Activated CD8-positive, alpha-beta memory T cell treated with anti-CD3 and anti-CD28 coated beads, Interleukin-2, amount 10 ng/mL, durations not matched to agents 7 days and 5 days (primary cell): ENCODE data around the gene SLC66A2. TPM values are rescaled to one million over a fixed set of nuclear protein-coding genes. Genes with fewer than 3 reads are reported as not detected.
"Not testable (repeated sequence)": the region's sequence is repeated elsewhere in the genome, so short reads cannot be mapped to it uniquely, and the experiment has no call there.

Source experiments
- ATAC-seq: fragments of 150-1000 bp; cut with Tn5 transposase; one replicate; pipeline ENCODE4 v1.10.0; 2021; ENCODE audit warnings: moderate library complexity
- CTCF ChIA-PET: fragments of 350-600 bp; sonication (Branson Sonifier 250); formaldehyde crosslinking; loops from one replicate; lab custom pipeline; 2021; ENCODE audit warnings: antibody characterized with exemption; lab: Charles Lee
- DNase-seq: peaks from one replicate; pipeline ENCODE4 v3.0.0-alpha.2; 2020
- H3K27ac Mint-ChIP-seq: one replicate; pipeline ENCODE4 v1.8.0; 2021; ENCODE audit warnings: mild to moderate bottlenecking, mixed read lengths
- H3K27me3 Mint-ChIP-seq: one replicate; pipeline ENCODE4 v1.8.0; 2021; ENCODE audit warnings: mixed read lengths
- H3K36me3 Mint-ChIP-seq: one replicate; pipeline ENCODE4 v1.8.0; 2021; ENCODE audit warnings: mild to moderate bottlenecking, mixed read lengths
- H3K4me1 Mint-ChIP-seq: one replicate; pipeline ENCODE4 v1.8.0; 2021; ENCODE audit warnings: mixed read lengths
- H3K4me3 Mint-ChIP-seq: one replicate; pipeline ENCODE4 v1.8.0; 2021; ENCODE audit warnings: mild to moderate bottlenecking, moderate library complexity, mixed read lengths
- H3K9me3 Mint-ChIP-seq: one replicate; pipeline ENCODE4 v1.8.0; 2022; ENCODE audit warnings: low read depth, mixed read lengths
- total RNA-seq, 2 experiments: library from RNA; stranded (reverse); gene quantifications; one replicate each; pipeline ENCODE4 v1.2.3, GENCODE V29; 2021

SLC66A2 gene
- total RNA-seq, 2 experiments from 2014 or later: 23.4 TPM

GRCh38 chr18:79884294-79884962 is 67.0 kb downstream of the SLC66A2 start:
- Mint-ChIP-seq H3K36me3 (peaks cover 1% of the 10 kb centered on the region), H3K4me1 (no peaks in the 10 kb centered on the region), H3K27me3 (no peaks in the 10 kb centered on the region), H3K9me3 (peaks cover 1% of the 10 kb centered on the region), H3K4me3 (no peak overlapping the region), H3K27ac (no peak overlapping the region)
- CTCF ChIA-PET: no interaction called here
- ATAC-seq (no peak), DNase-seq (no peak)

GRCh38 chr18:79883461-79884293 is 67.8 kb downstream of the SLC66A2 start:
- Mint-ChIP-seq H3K27ac (no peak overlapping the region), H3K4me3 (no peak overlapping the region), H3K9me3 (peaks cover under 1% of the 10 kb centered on the region), H3K27me3 (no peaks in the 10 kb centered on the region), H3K4me1 (no peaks in the 10 kb centered on the region), H3K36me3 (no peaks in the 10 kb centered on the region)
- ATAC-seq (no peak), DNase-seq (peak; percentile 33)
- CTCF ChIA-PET: no interaction called here

- CTCF ChIA-PET: no interaction called here
- Mint-ChIP-seq H3K9me3 (peaks cover 3% of the 10 kb centered on the region), H3K36me3 (no peaks in the 10 kb centered on the region), H3K27ac (no peak overlapping the region), H3K4me3 (no peak overlapping the region), H3K4me1 (no peaks in the 10 kb centered on the region), H3K27me3 (no peaks in the 10 kb centered on the region)
- DNase-seq (no peak), ATAC-seq (no peak)
These were observed 68.8 kb downstream of the SLC66A2 start for GRCh38 chr18:79882522-79883241.

GRCh38 chr18:79881695-79882094 is 69.8 kb downstream of the SLC66A2 start:
- peaks cover 3% of the 10 kb centered on the region for H3K9me3 Mint-ChIP-seq
- ATAC-seq: no peak
- no peak overlapping the region for H3K27ac Mint-ChIP-seq
- CTCF ChIA-PET: no interaction called here
- no peaks in the 10 kb centered on the region for H3K36me3 Mint-ChIP-seq
- H3K27me3 Mint-ChIP-seq: no peaks in the 10 kb centered on the region
- no peak for DNase-seq
- no peak overlapping the region for H3K4me3 Mint-ChIP-seq
- no peaks in the 10 kb centered on the region for H3K4me1 Mint-ChIP-seq

- H3K36me3 Mint-ChIP-seq: no peaks in the 10 kb centered on the region
- H3K4me3 Mint-ChIP-seq: no peak overlapping the region
- ATAC-seq: no peak
- no peaks in the 10 kb centered on the region for H3K27me3 Mint-ChIP-seq
- DNase-seq: no peak
- H3K27ac Mint-ChIP-seq: no peak overlapping the region
- no peaks in the 10 kb centered on the region for H3K4me1 Mint-ChIP-seq
- CTCF ChIA-PET: no interaction called here
- H3K9me3 Mint-ChIP-seq: peaks cover 3% of the 10 kb centered on the region
These were observed 71.9 kb downstream of the SLC66A2 start for GRCh38 chr18:79879566-79879965.

GRCh38 chr18:79878741-79879378 is 72.6 kb downstream of the SLC66A2 start:
- Mint-ChIP-seq H3K36me3 (no peaks in the 10 kb centered on the region), H3K4me1 (no peaks in the 10 kb centered on the region), H3K9me3 (peaks cover 3% of the 10 kb centered on the region), H3K4me3 (no peak overlapping the region), H3K27me3 (no peaks in the 10 kb centered on the region), H3K27ac (no peak overlapping the region)
- ATAC-seq (no peak), DNase-seq (no peak)
- CTCF ChIA-PET: no interaction called here

- not testable (repeated sequence) for H3K27me3 Mint-ChIP-seq
These were observed 73.2 kb downstream of the SLC66A2 start for GRCh38 chr18:79878246-79878645.

GRCh38 chr18:79877163-79878091 is 74.0 kb downstream of the SLC66A2 start:
- H3K4me1 Mint-ChIP-seq: no peaks in the 10 kb centered on the region
- DNase-seq: no peak
- H3K27me3 Mint-ChIP-seq: no peaks in the 10 kb centered on the region
- CTCF ChIA-PET: no interaction called here
- peaks cover 3% of the 10 kb centered on the region for H3K9me3 Mint-ChIP-seq
- H3K27ac Mint-ChIP-seq: no peak overlapping the region
- H3K36me3 Mint-ChIP-seq: no peaks in the 10 kb centered on the region
- no peak for ATAC-seq
- no peak overlapping the region for H3K4me3 Mint-ChIP-seq

More at GRCh38 chr18:79878246-79878645, 73.2 kb downstream of the SLC66A2 start:
- ATAC-seq, H3K4me3 Mint-ChIP-seq, H3K9me3 Mint-ChIP-seq, H3K27ac Mint-ChIP-seq, DNase-seq, H3K36me3 Mint-ChIP-seq, CTCF ChIA-PET, H3K4me1 Mint-ChIP-seq: not testable (repeated sequence)

- CTCF ChIA-PET: no interaction called here
- H3K27ac Mint-ChIP-seq: no peak overlapping the region
- H3K36me3 Mint-ChIP-seq: no peaks in the 10 kb centered on the region
- DNase-seq (peak; percentile 34), ATAC-seq (no peak)
- H3K4me1 Mint-ChIP-seq: no peaks in the 10 kb centered on the region
- no peak overlapping the region for H3K4me3 Mint-ChIP-seq
- peaks cover 3% of the 10 kb centered on the region for H3K9me3 Mint-ChIP-seq
- no peaks in the 10 kb centered on the region for H3K27me3 Mint-ChIP-seq
These were observed 75.0 kb downstream of the SLC66A2 start for GRCh38 chr18:79876497-79876896.

- H3K36me3 Mint-ChIP-seq: no peaks in the 10 kb centered on the region
- H3K27me3 Mint-ChIP-seq: no peaks in the 10 kb centered on the region
- DNase-seq (no peak), ATAC-seq (no peak)
- CTCF ChIA-PET: no interaction called here
- no peaks in the 10 kb centered on the region for H3K4me1 Mint-ChIP-seq
- H3K9me3 Mint-ChIP-seq: peaks cover 3% of the 10 kb centered on the region
- H3K27ac Mint-ChIP-seq: no peak overlapping the region
- no peak overlapping the region for H3K4me3 Mint-ChIP-seq
These were observed 75.5 kb downstream of the SLC66A2 start for GRCh38 chr18:79875931-79876461.

- Mint-ChIP-seq H3K4me3 (no peak overlapping the region), H3K27me3 (no peaks in the 10 kb centered on the region), H3K27ac (no peak overlapping the region), H3K9me3 (peaks cover 3% of the 10 kb centered on the region), H3K4me1 (no peaks in the 10 kb centered on the region), H3K36me3 (no peaks in the 10 kb centered on the region)
- ATAC-seq (no peak), DNase-seq (no peak)
- CTCF ChIA-PET: no interaction called here
These were observed 75.9 kb downstream of the SLC66A2 start for GRCh38 chr18:79875531-79875919.
